WTC11 (cell line): ENCODE results near the gene BLCAP.

Source experiments
- ELF4 ChIP-seq: sonication (generic); formaldehyde crosslinking; IDR thresholded peaks from 2 replicates; pipeline ENCODE4 v1.8.1; 2022; ENCODE audit warnings: low read depth, mild to moderate bottlenecking, moderate library complexity, missing genetic modification reagents
- SP1 ChIP-seq: sonication (generic); formaldehyde crosslinking; conservative IDR thresholded peaks from 2 replicates; pipeline ENCODE4 v1.8.1; 2022; ENCODE audit warnings: missing genetic modification reagents
- TF ChIP-seq, protein P1 (sequence below): sonication (generic); formaldehyde crosslinking; conservative IDR thresholded peaks from 2 replicates; pipeline ENCODE4 v1.8.1; 2022; ENCODE audit warnings: mild to moderate bottlenecking, missing genetic modification reagents

DNA sequence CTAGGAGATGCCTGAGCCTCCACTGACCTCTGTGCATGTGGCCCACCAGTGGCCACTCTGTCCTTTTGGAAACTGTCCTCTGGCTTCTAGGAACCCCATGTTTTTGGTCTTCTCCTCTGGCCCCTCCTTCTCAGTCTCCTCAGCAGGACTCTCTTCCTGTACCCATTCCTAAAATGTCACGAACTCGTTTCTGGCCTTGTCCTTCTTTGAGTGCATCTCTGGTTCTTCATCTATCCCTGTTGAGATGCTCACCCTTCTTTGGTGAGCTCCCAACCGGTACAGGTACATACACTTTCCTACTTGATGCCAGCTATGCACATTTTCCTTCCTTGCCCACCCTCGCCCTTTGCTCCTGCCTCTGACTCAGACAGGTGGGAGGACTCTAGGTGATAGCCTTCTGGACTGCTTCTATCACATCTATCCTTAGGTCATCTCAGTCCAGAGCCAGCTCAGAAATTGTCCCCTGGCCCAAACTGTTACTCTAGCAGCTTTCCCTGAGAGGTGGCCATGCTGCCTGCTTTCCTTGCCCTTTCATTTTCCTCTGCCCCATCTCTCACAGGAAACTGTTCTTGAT lies 21.4 kb downstream of the BLCAP start:
- TF ChIP-seq, protein P1, sequence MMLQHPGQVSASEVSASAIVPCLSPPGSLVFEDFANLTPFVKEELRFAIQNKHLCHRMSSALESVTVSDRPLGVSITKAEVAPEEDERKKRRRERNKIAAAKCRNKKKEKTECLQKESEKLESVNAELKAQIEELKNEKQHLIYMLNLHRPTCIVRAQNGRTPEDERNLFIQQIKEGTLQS (CRISPR knock-in tag): no peak
- no peak for TF ChIP-seq ELF4 (CRISPR knock-in tag)
- TF ChIP-seq SP1 (CRISPR knock-in tag): no peak
